IMR-90 (cell line): ENCODE results near the gene ACTL6B. TPM values are rescaled to one million over a fixed set of nuclear protein-coding genes. Genes with fewer than 3 reads are reported as not detected.

Experiments
- ATAC-seq: fragments of 200-7000 bp; cut with Tn5 transposase; 2 replicates; pipeline ENCODE4 v1.9.1; 2020; ENCODE audit warnings: low read depth, mild to moderate bottlenecking, moderate library complexity
- BruUV-seq: library from RNA; stranded (reverse); fragments of 400-500 nt; replicated peaks from 2 replicates; lab custom pipeline; 2021; lab: Mats Ljungman, UMichigan
- CTCF ChIA-PET: fragments of 300-600 bp; formaldehyde crosslinking; extraction: SDS; loops from one replicate; lab custom pipeline; 2021; ENCODE audit warnings: antibody characterized with exemption; lab: Yijun Ruan, JAX
- POLR2A ChIA-PET: fragments of 300-600 bp; sonication (Branson Sonifier 250); formaldehyde crosslinking; loops from one replicate; lab custom pipeline; 2022; ENCODE audit warnings: antibody characterized with exemption; ENCODE audit not compliant: unreplicated experiment; lab: Charles Lee
- DNase-seq: peaks from one replicate; pipeline ENCODE4 v3.0.0; 2013
- H2AFZ ChIP-seq: replicated peaks from 2 replicates; pipeline ENCODE3; 2013; ENCODE audit warnings: low read length, mild to moderate bottlenecking; ENCODE audit not compliant: poor library complexity
- H2AK5ac ChIP-seq: 2 replicates; pipeline ENCODE4 v1.6.1; 2013; ENCODE audit warnings: low read depth, low read length, inconsistent platforms
- H2AK9ac ChIP-seq: replicated peaks from 2 replicates; pipeline ENCODE3; 2013; ENCODE audit warnings: mild to moderate bottlenecking, low read depth, low read length, moderate library complexity; ENCODE audit not compliant: poor library complexity
- H2BK120ac ChIP-seq: 2 replicates; pipeline ENCODE4 v1.6.1; 2013; ENCODE audit warnings: low read depth, low read length, inconsistent platforms
- H2BK15ac ChIP-seq: 3 replicates; pipeline ENCODE4 v1.6.1; 2013; ENCODE audit warnings: low read depth, low read length, inconsistent platforms
- H2BK20ac ChIP-seq: 2 replicates; pipeline ENCODE4 v1.6.1; 2013; ENCODE audit warnings: low read depth, mild to moderate bottlenecking, inconsistent platforms, low read length, moderate library complexity
- H2BK5ac ChIP-seq: 2 replicates; pipeline ENCODE4 v1.6.1; 2013; ENCODE audit warnings: mild to moderate bottlenecking, low read depth, low read length, inconsistent platforms; ENCODE audit not compliant: poor library complexity, severe bottlenecking
- H3K14ac ChIP-seq: replicated peaks from 2 replicates; pipeline ENCODE4 v1.6.1; 2013; ENCODE audit warnings: low read depth, low read length, inconsistent platforms
- H3K18ac ChIP-seq: 2 replicates; pipeline ENCODE4 v1.6.1; 2013; ENCODE audit warnings: low read depth, low read length, control low read depth
- H3K23ac ChIP-seq: 2 replicates; pipeline ENCODE4 v1.6.1; 2013; ENCODE audit warnings: low read depth, low read length, inconsistent platforms
- H3K27ac ChIP-seq: 2 replicates; pipeline ENCODE4 v1.5.1; 2013; ENCODE audit warnings: mild to moderate bottlenecking, control low read depth, low read length; ENCODE audit not compliant: insufficient read depth
- H3K27me3 ChIP-seq: 2 replicates; pipeline ENCODE4 v1.6.1; 2013; ENCODE audit warnings: low read length; ENCODE audit not compliant: control insufficient read depth, insufficient read depth
- H3K36me3 ChIP-seq: 2 replicates; pipeline ENCODE4 v1.6.1; 2013; ENCODE audit warnings: low read length, mixed read lengths; ENCODE audit not compliant: control insufficient read depth, insufficient read depth
- H3K4ac ChIP-seq: 2 replicates; pipeline ENCODE4 v1.6.1; 2013; ENCODE audit warnings: low read depth, low read length, inconsistent platforms
- H3K4me1 ChIP-seq: 2 replicates; pipeline ENCODE4 v1.6.1; 2013; ENCODE audit warnings: low read length, mixed read lengths; ENCODE audit not compliant: control insufficient read depth, insufficient read depth
- H3K4me2 ChIP-seq: 2 replicates; pipeline ENCODE4 v1.6.1; 2013; ENCODE audit warnings: low read depth, mild to moderate bottlenecking, control low read depth, low read length, moderate library complexity
- H3K4me3 ChIP-seq: 2 replicates; pipeline ENCODE4 v1.5.1; 2013; ENCODE audit warnings: low read depth, mild to moderate bottlenecking, control low read depth, low read length, moderate library complexity; ENCODE audit not compliant: insufficient read depth
- H3K56ac ChIP-seq: 2 replicates; pipeline ENCODE4 v1.6.1; 2013; ENCODE audit warnings: low read length, inconsistent platforms; ENCODE audit not compliant: insufficient read depth; ENCODE audit errors: extremely low read depth
- H3K79me1 ChIP-seq, 2 experiments: 2 replicates each; pipeline ENCODE4 v1.6.1; 2013; ENCODE audit warnings: low read length in 2 of 2, inconsistent platforms in 1 of 2, low read depth in 1 of 2
- H3K9ac ChIP-seq: 2 replicates; pipeline ENCODE4 v1.6.1; 2013; ENCODE audit warnings: low read depth, low read length, control low read depth
- H3K9me1 ChIP-seq: 2 replicates; pipeline ENCODE4 v1.6.1; 2013; ENCODE audit warnings: low read length, inconsistent platforms; ENCODE audit not compliant: insufficient read depth
- H3K9me3 ChIP-seq: 2 replicates; pipeline ENCODE4 v1.6.1; 2013; ENCODE audit warnings: low read length; ENCODE audit not compliant: control insufficient read depth, insufficient read depth
- H4K20me1 ChIP-seq: 2 replicates; pipeline ENCODE4 v1.6.1; 2013; ENCODE audit warnings: low read length, inconsistent platforms; ENCODE audit not compliant: insufficient read depth
- H4K5ac ChIP-seq: 2 replicates; pipeline ENCODE4 v1.6.1; 2013; ENCODE audit warnings: mild to moderate bottlenecking, low read depth, low read length, control low read depth
- H4K8ac ChIP-seq, 2 experiments: 2 replicates each; pipeline ENCODE4 v1.6.1; 2013; ENCODE audit warnings: low read depth in 2 of 2, low read length in 2 of 2, control low read depth in 1 of 2, inconsistent platforms in 1 of 2
- H4K91ac ChIP-seq: 2 replicates; pipeline ENCODE4 v1.6.1; 2013; ENCODE audit warnings: low read depth, low read length, inconsistent platforms; ENCODE audit not compliant: insufficient read depth
- BHLHE40 ChIP-seq: fragments of 150-350 bp; IDR thresholded peaks from 2 replicates; pipeline ENCODE4 v1.6.1; 2016; ENCODE audit warnings: mild to moderate bottlenecking, low read depth, low read length
- MAFK ChIP-seq: IDR thresholded peaks from 2 replicates; pipeline ENCODE4 v1.6.1; 2012; ENCODE audit warnings: low read depth, low read length, improper control_type of control experiment
- POLR2A ChIP-seq: IDR thresholded peaks from 2 replicates; pipeline ENCODE4 v1.6.1; 2012; ENCODE audit warnings: mild to moderate bottlenecking, low read depth, low read length
- RAD21 ChIP-seq: IDR thresholded peaks from 2 replicates; pipeline ENCODE4 v1.6.1; 2012; ENCODE audit warnings: low read length, improper control_type of control experiment
- SMC3 ChIP-seq: fragments of 150-350 bp; IDR thresholded peaks from 2 replicates; pipeline ENCODE4 v1.6.1; 2016; ENCODE audit warnings: low read depth, mild to moderate bottlenecking, antibody characterized with exemption, low read length, moderate library complexity
- WGBS, 2 experiments: methylation state at CpG; one replicate each; pipeline versions ENCODE4 v1.1.5 to v1.1.7; 2013; ENCODE audit warnings: missing lambda C conversion rate in 2 of 2; ENCODE audit not compliant: insufficient read length in 1 of 2; ENCODE audit errors: extremely low coverage in 2 of 2; 5-methylcytosine and 5-hydroxymethylcytosine counted together
- dilution Hi-C: fragments of 300-500 bp; cut with HindIII; formaldehyde crosslinking; loops from one replicate; pipeline ENCODE4 v1.14.3; 2018; ENCODE audit warnings: low sequenced_read_pairs; ENCODE audit not compliant: unreplicated experiment
- in situ Hi-C: fragments of 300-500 bp; cut with MboI; formaldehyde crosslinking; loops from 3 replicates; pipeline ENCODE4 v1.14.3; 2019; ENCODE audit warnings: low sequenced_read_pairs, inconsistent platforms, mixed read lengths
- intact Hi-C: fragments of 100-400 bp; cut with micrococcal nuclease; formaldehyde crosslinking; loops from 2 replicates; pipeline ENCODE4 v1.10.0; 2022
- polyA plus RNA-seq, 3 experiments: library from polyadenylated mRNA; depleted of rRNA; stranded (reverse); fragments of >200 nt; gene quantifications; 2 replicates each; pipeline ENCODE4 v1.2.3, GENCODE V29; 2012; ENCODE audit warnings: low replicate concordance in 1 of 3
- total RNA-seq: library from RNA; depleted of rRNA; stranded (reverse); fragments of >200 nt; gene quantifications from 2 replicates; pipeline ENCODE4 v1.2.3, GENCODE V29; 2012
- TF ChIP-seq, protein P1 (sequence below): conservative IDR thresholded peaks from 2 replicates; pipeline ENCODE4 v1.5.1; 2012; ENCODE audit warnings: mild to moderate bottlenecking, low read depth, low read length, improper control_type of control experiment

ACTL6B gene
- total and polyA plus RNA-seq, 2 of the 4 experiments (the other 2 are of a cell fraction): not detected

- H3K4me3 ChIP-seq: peak overlapping the region; percentile 85
- peak overlapping the region; percentile 54; the same call in 1 of the 2 replicates for H2BK120ac ChIP-seq
- no peaks in the 10 kb centered on the region for H3K9me3 ChIP-seq
- peak overlapping the region; percentile 83 for H3K4me2 ChIP-seq
- 4% methylated on average over 4 of the region's 34 CpGs; no CpG with 5 or more reads in 1 of the 2 experiments for WGBS, 2 experiments
- peak overlapping the region; percentile 70 to 74; a peak in 3 of 4 replicates for H4K8ac ChIP-seq
- peak overlapping the region; percentile 100 for H2AFZ ChIP-seq
- intact Hi-C loops: loop anchor here (1.0 to 2.0 kb wide), 3 partner anchors 61 to 88 kb away; partner anchors contain the start of genes FBXO24, LRCH4, MOSPD3 and PCOLCE
- peaks cover 24% of the 10 kb centered on the region for H3K36me3 ChIP-seq
- peak overlapping the region; percentile 78 for H3K56ac ChIP-seq
- dilution Hi-C loops: no loop called here
- peak overlapping the region; percentile 10; the same call in 1 of the 2 replicates for H3K18ac ChIP-seq
- H2BK5ac ChIP-seq: peak overlapping the region; percentile 90
- 0 out of 2 replicates have a peak, but pooled peaks cover 2% of the 10 kb centered on the region for H3K9me1 ChIP-seq
- no TSS peak for BruUV-seq
- peak overlapping the region; percentile 97 for H3K14ac ChIP-seq
- H3K79me1 ChIP-seq: peaks cover 10 to 29% of the 10 kb centered on the region in 2 experiments
- peak overlapping the region; percentile 90 for H3K9ac ChIP-seq
- H3K23ac ChIP-seq: peak overlapping the region; percentile 92; the same call in 1 of the 2 replicates
- H2BK15ac ChIP-seq: no peak overlapping the region
- peak overlapping the region; percentile 82 for H4K91ac ChIP-seq
- peak overlapping the region; percentile 94 for H3K4ac ChIP-seq
- no peak for DNase-seq
- peaks cover 4% of the 10 kb centered on the region; the same call in 1 of the 2 replicates for H3K4me1 ChIP-seq
- TF ChIP-seq MAFK (no peak), BHLHE40 (no peak), POLR2A (no peak), RAD21 (no peak), SMC3 (no peak)
- TF ChIP-seq, protein P1, sequence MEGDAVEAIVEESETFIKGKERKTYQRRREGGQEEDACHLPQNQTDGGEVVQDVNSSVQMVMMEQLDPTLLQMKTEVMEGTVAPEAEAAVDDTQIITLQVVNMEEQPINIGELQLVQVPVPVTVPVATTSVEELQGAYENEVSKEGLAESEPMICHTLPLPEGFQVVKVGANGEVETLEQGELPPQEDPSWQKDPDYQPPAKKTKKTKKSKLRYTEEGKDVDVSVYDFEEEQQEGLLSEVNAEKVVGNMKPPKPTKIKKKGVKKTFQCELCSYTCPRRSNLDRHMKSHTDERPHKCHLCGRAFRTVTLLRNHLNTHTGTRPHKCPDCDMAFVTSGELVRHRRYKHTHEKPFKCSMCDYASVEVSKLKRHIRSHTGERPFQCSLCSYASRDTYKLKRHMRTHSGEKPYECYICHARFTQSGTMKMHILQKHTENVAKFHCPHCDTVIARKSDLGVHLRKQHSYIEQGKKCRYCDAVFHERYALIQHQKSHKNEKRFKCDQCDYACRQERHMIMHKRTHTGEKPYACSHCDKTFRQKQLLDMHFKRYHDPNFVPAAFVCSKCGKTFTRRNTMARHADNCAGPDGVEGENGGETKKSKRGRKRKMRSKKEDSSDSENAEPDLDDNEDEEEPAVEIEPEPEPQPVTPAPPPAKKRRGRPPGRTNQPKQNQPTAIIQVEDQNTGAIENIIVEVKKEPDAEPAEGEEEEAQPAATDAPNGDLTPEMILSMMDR: no peak
- peaks cover 33% of the 10 kb centered on the region for H4K20me1 ChIP-seq
- H3K27ac ChIP-seq: peak overlapping the region; percentile 97
- peak overlapping the region; percentile 97 for H2AK9ac ChIP-seq
- POLR2A ChIA-PET: no interaction called here
- in situ Hi-C loops: loop anchor here (10.0 kb wide), 1 partner anchor 199 kb away; the partner anchor contains the start of gene TSC22D4
- H4K5ac ChIP-seq: 0 out of 2 replicates have a peak overlapping the region, but pooled peaks have one; percentile 24
- ATAC-seq: peak; percentile 2
- CTCF ChIA-PET: no interaction called here
- no peaks in the 10 kb centered on the region for H3K27me3 ChIP-seq
- H2AK5ac ChIP-seq: peak overlapping the region; percentile 94
- no peak overlapping the region for H2BK20ac ChIP-seq
Measured at GRCh38 chr7:100673942-100674410, 17.7 kb upstream of the ACTL6B start.
